ENCODE measurements around the gene UVRAG.
A peak's percentile ranks its signal among the peaks of the same experiment; 100 is the strongest.

The UVRAG gene

GRCh38 chr11:75814677-75815344, at the start of gene UVRAG:
Gene UVRAG, plus strand, starts transcription at chr11:75815210. Its CDS starts 198 bp downstream, at chr11:75815408.
- intact Hi-C loops (cut with DNase I) = loop anchor here (5.0 kb wide), 1 partner anchor 52 kb away; no protein-coding TSS in a partner anchor
- peak; percentile 98 to 100 (median 99) for DNase-seq

DNA sequence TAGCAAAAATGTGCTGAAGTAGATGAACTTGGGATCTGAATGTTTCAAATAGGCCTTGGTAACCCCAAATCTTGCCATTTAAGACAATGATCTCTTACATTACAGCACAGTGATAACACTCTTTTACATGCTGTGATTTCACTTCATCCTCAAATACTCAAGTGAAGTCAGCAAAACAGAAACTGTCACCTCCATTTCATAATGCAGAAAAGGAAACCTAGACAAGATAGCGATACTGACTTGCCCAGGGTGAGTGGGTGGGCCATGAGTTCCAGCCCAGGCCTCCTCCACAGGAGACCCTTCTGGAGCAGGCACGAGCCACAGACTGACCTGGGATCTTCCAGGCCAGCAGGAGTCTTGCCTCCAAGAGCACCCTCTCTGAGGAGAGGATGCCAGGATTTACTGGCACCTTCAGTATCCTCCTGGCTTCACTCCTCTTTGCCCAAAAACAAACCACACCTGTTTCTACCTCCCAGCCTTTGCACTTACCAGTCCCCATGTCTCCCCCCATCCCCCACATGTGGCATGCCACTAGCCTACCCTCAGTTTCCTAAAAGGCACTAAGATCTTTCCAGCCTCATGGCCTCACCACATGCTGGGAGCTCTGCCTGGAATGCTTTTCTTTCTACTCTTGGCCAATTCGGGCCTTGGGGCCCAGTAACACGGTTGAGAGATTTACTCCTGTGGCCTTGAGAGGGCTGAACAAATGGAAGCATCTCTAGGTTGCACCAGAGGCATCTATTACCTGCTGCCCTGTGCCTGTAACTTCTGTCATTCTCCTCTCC, 48.4 kb upstream of the UVRAG start:
- DNase-seq = peak in 2 of 10 donors; percentile 44 to 51
- intact Hi-C loops (cut with DNase I) = loop anchor here (5.0 kb wide), 1 partner anchor 219 kb away; no protein-coding TSS in a partner anchor

DNA sequence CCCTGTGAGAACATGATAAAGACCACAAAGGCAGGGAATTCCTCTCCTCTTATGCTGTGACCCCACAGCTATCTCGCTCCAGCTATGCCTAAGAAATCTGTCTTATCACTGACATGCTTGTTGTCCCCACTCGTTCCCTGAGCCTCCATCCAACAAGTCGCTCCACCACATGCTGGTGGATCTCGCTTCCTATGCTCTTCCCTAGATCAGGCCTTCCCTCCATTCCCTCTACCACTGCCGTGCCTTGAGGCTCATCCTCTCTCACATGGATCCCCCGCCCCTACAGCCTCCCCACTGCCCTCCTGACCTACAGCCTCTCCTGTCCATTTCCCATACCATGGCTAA, 47.8 kb upstream of the UVRAG start:
- intact Hi-C loops (cut with DNase I) = loop anchor here (5.0 kb wide), 1 partner anchor 220 kb away; no protein-coding TSS in a partner anchor
- DNase-seq = peak in 1 of 10 donors; percentile 9

DNA sequence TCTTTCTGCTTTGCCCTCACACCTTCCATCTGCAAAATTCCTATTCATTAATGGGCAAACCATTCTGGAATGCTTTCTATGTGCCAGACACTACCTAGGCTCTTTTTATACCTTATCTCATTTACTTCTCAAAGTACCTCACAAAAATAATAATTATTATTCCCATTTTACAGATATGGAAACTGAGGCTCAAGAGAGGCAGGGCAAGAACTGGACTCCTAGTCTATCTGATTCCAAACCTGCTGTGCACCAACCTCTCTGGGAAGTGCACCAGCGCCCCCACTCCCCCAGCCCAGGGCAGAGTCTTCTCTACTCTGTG, 47.3 kb upstream of the UVRAG start:
- intact Hi-C loops (cut with DNase I) = loop anchor here (5.0 kb wide), 1 partner anchor 220 kb away; no protein-coding TSS in a partner anchor
- no peak for DNase-seq

DNA sequence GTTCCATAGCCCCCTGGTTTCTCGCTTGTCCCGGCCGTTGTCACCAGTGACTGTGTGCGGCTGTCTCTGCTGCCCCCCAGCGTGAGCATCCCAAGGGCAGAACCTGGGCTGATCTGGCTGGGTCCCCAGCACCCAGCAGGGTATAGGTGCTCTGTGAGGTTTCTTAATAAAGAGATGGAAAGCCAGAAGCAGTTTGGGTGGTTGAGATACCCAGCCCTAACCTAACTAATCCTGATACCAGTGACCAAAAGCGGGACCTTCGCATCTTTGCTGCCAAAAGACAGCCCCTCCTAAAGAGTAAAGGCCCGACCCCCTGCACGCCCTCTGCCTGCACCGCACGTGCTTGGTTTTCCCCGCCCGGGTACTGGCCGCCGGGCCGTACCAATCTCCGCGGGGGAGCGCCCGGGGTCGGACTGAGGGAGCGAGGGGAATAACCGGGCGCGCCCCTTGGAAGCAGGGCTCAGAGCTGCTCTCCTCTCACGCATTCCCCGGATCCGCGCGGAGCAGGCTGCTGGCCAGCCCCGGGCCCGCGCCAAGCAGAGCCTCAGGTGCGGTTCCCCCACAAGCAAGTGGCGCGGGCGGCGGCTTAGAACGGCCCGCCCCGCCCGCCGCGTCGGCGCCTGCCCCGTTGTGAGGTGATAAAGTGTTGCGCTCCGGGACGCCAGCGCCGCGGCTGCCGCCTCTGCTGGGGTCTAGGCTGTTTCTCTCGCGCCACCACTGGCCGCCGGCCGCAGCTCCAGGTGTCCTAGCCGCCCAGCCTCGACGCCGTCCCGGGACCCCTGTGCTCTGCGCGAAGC, 46.7 kb upstream of the UVRAG start, which contains the start of gene DGAT2:
Gene DGAT2, plus strand, starts transcription at position 667 of the 797 bp plus-strand sequence. CDS start 214 bp downstream, outside the sequence.
- intact Hi-C loops (cut with DNase I) = loop anchor here (5.0 kb wide), 1 partner anchor 221 kb away; no protein-coding TSS in a partner anchor
- peak; percentile 35 to 95 (median 68) for DNase-seq

DNA sequence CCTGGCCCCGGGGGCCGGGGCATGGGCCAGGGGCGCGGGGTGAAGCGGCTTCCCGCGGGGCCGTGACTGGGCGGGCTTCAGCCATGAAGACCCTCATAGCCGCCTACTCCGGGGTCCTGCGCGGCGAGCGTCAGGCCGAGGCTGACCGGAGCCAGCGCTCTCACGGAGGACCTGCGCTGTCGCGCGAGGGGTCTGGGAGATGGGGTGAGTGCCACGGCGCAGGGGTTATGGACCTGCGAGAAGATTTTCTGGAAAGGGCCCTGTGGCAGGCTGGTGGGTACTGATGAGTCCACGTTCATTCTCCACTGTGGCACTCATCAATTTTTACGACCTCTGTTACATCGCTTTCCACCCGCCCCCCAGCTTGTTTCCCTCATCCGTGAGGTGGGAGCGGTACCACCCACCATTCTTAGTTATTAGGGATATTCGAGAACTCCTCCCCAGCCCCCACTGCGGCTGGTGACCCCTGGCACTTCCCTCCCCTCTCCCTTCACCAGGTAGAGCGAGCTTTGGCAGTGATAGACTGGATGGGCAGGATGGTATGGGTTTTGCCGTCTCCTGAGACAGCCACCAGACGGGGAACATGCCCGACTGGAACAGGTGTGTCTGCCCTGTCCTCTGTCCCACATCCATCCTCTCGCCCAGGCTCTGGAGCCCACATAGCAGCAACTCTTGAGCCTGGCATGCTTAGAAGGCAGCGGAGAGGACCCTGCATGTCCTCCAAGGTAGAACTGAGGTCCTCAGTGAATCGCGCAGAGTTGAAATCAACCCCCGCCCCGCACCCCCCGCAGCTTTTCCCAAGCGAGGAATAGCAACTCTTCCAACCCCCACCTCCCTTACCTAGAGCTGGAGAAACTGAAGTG, 45.9 kb upstream of the UVRAG start:
- peak in 2 of 10 donors; percentile 52 to 76 for DNase-seq
- intact Hi-C loops (cut with DNase I) = loop anchor here (5.0 kb wide), 1 partner anchor 222 kb away; no protein-coding TSS in a partner anchor

DNA sequence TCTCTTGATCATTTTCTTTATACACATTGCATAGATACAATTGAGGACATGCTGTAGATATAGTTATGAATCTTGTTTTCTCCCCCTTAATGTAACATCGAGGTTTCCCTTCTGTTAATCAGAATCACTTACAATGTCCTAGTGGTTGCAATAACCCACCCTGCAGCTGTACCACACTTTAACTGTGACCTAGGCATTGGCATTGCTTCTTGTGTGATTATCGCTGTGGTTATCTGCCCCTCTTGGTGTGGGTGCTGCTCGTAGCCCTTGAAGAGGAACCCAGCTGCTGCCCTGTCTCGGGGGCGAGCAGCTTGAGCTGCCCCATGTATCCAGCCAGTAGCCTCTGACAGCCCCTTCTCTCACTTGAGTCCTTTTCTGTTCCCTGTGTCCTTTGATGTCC, 44.9 kb upstream of the UVRAG start:
- intact Hi-C loops (cut with DNase I) = no loop called here
- peak in 2 of 10 donors; percentile 10 to 13 for DNase-seq

DNA sequence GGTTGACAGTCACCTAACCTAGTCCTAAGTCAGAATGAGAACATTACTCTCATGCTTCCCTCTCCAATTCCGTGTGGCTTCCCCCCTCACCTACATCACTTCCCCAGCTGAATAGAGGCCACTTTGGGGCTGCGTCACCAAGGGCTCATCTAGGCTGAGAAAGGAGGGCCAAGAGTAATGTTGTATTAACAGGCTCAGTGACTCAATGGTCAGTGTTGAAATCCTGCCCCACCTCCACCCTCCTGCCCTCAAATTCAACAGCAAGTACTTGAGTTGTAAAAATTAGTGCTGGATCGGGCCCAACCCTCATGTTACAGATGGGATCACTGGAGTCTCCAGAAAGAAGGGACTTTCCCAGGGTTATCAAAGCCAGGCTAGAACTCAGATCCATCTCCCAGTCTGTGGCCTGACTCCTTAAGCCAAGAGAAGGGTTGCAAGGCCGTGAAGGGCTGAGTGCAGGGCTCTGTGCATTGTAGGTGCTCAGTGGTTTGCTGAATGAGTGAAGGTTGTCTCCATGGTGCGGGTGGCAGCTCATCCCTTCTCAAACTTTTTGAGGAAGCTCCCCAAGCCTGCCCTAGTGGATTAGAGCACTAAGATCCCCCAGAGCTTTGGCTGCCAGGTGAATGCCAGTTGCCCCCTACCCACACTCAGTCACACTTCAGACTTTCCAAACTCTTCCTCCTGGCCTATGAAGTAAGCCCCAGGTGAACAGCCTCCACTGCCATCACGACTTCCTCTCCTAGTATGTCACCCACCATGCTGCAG, 43.2 kb upstream of the UVRAG start:
- DNase-seq = peak in 2 of 10 donors; percentile 13 to 49
- intact Hi-C loops (cut with DNase I) = no loop called here

DNA sequence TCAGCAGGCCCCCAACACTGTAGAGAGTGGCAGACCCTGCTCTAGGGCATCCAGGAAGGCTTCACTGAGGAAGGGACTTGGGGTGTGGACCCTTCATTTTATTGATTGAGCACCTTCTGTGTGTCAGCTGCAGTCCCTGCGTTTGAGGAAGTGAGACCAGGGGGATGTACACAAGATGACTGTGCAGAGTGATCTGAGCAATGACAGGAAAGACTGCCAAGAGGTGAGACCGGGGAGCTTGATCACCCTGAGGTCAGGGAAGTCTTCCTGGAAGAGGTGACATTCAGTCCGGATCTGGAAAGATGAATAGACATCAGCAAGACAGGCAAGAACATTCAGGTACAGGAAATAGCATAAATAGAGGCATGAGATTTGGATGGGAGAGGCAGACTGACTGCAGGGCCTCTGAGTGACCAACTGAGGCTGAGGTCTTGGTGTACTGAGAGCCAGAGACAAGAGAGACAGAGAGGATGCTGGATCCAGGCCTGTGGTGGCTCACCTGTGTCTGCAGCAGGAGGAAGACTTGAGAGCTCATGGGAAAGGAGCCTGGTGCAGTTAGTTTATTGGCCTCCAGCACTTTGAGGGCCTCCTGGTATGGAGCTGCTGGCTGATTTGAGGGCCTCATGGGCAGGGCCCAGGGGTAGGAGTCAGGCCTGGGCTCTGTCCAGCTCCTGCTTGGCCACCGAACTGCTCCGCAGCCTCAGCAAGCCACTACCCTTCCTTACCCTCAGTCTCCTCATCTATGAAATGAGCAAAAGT, 41.2 kb upstream of the UVRAG start:
- peak in 2 of 10 donors; percentile 54 to 59 for DNase-seq
- intact Hi-C loops (cut with DNase I) = no loop called here

GRCh38 chr11:75775056-75775455, 40.0 kb upstream of the UVRAG start:
- DNase-seq = peak in 2 of 10 donors; percentile 41 to 46
- intact Hi-C loops (cut with DNase I) = no loop called here

DNA sequence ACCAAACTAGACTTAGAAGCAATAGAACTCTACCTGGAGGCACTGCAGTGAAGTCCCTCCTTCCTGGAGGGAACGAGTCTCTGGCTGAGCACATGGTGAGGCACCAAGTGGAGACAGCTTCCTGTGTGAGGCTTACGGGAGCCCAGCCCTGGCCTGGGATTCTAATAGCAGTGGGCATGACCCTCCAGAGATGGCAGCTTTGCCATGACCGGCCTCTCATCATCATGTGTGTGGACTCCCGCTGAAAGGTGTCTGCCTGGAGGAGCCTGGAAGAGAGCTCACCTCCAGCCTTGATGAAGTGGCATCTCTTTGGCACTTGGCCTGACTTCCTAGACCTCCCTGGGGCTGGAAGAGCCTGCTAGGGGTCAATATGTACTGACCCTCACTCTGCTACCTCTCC, 38.5 kb upstream of the UVRAG start:
- DNase-seq = peak in 2 of 10 donors; percentile 27 to 50
- intact Hi-C loops (cut with DNase I) = no loop called here

DNA sequence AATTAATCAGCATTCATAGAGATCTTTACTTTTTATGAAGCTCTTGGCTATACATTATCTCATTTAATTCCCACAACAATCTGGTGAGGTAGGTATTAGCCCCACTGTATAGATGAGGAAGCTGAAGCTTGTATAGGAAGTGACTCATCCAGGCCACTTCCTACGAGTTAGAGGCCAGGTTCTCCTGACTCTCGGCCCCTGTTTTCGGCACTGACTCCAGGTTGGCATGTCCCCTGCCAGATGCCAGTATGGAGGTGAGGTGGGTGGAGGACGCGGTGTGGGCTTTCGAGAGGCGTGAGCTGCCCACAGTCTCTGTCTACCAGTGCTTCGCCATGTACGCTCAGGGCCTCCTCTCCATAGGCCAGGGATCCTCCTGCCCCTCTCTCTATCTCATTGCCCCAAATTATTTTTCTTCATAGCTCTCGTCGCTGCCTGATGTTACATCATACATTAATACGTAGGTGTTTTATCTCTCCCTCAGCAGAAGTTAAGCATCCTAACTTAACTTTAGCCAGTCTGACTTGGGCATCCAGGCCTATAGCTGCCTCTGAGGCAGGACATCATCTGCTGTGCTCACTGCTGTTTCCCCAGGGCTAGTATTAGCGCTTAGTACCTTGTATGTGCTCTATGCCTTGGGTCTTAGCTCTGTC, 37.4 kb upstream of the UVRAG start:
- intact Hi-C loops (cut with DNase I) = no loop called here
- DNase-seq = peak in 2 of 10 donors; percentile 71 to 78

DNA sequence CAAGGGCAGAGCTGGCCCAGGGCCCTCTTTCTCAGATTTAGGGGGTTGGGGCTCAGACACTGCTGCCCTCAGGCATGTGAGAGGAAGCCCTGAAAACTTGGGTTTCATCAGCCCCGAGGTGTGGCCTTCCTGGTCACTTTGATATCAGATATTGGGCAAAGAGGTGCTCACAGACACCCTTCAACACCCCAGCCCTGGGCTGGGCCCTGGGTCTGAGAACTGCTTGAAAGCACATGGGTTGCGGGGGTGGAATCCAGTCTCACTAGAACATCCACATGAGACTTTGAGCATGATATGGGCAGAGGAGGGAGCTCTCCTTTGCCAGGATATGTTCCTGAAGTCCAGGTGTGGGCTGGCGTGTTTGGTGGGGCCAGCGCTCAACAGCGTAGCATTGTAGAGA, 36.0 kb upstream of the UVRAG start:
- peak in 2 of 10 donors; percentile 25 to 55 for DNase-seq
- intact Hi-C loops (cut with DNase I) = no loop called here

- DNase-seq = peak in 3 of 10 donors; percentile 26 to 79 (median 77)
- intact Hi-C loops (cut with DNase I) = no loop called here
These were observed 35.0 kb upstream of the UVRAG start for GRCh38 chr11:75779960-75780359.

DNA sequence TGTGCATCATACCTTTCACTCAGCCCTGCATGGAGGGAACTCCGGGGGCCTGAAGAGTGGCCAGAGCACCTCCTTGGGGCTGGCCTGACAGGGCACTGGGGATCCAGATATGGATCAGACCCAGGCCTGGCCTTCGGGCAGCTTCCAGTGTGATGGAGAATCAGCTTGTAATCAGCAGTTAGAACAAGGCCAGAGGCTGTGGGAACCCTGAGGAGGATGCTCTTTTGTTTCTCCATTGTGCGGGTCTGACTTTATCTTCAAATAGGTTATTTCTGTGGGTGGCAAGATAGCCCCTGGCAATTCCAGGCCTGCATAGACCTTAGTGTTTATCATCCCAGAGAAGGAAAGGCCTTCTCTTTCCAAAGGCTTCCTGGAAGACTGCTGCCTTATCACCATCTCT, 34.1 kb upstream of the UVRAG start:
- intact Hi-C loops (cut with DNase I) = no loop called here
- DNase-seq = peak in 1 of 10 donors; percentile 22

GRCh38 chr11:75781296-75781695, 33.7 kb upstream of the UVRAG start:
- intact Hi-C loops (cut with DNase I) = no loop called here
- DNase-seq = peak in 1 of 10 donors; percentile 75

DNA sequence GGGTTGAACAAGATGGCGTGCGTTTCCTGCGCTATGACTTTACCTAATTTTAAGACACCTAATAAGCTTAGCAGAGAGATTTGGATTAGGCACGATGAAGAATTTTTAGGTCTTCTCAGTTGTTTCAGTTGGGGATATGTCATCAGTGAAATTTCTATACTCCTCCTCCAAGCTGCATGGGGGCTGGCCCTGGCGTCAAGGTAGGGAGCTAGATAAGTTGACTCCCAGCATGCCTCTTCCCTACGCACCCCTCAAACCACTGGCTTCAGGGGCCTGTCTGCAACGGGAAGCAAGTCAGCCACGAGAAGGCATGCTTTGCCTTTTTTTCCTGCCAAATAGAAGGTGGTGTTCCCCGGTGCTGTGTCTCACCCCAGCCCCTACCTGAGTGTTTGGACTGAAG, 33.2 kb upstream of the UVRAG start:
- peak in 1 of 10 donors; percentile 22 for DNase-seq
- intact Hi-C loops (cut with DNase I) = no loop called here
